ENCODE data around the gene ADGRF1.
"Not testable (repeated sequence)": the region's sequence is repeated elsewhere in the genome, so short reads cannot be mapped to it uniquely, and the experiment has no call there.

DNA sequence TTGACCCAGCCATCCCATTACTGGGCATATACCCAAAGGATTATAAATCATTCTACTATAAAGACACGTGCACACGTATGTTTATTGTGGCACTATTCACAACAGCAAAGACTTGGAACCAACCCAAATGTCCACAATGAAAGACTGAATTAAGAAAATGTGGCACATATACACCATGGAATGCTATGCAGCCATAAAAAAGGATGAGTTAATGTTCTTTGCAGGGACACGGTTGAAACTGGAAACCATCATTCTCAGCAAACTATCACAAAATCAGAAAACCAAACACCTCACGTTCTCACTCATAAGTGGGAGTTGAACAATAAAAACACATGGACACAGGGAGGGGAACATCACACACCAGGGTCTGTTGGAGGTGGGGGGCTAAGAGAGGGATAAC lies 47.3 kb upstream of the ADGRF1 start:
- TF ChIP-seq POLR2A (IDR thresholded peaks at IDR 0.05), result not testable (repeated sequence)
- TF ChIP-seq, protein P1, sequence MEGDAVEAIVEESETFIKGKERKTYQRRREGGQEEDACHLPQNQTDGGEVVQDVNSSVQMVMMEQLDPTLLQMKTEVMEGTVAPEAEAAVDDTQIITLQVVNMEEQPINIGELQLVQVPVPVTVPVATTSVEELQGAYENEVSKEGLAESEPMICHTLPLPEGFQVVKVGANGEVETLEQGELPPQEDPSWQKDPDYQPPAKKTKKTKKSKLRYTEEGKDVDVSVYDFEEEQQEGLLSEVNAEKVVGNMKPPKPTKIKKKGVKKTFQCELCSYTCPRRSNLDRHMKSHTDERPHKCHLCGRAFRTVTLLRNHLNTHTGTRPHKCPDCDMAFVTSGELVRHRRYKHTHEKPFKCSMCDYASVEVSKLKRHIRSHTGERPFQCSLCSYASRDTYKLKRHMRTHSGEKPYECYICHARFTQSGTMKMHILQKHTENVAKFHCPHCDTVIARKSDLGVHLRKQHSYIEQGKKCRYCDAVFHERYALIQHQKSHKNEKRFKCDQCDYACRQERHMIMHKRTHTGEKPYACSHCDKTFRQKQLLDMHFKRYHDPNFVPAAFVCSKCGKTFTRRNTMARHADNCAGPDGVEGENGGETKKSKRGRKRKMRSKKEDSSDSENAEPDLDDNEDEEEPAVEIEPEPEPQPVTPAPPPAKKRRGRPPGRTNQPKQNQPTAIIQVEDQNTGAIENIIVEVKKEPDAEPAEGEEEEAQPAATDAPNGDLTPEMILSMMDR (IDR thresholded peaks at IDR 0.05), result not testable (repeated sequence)

Measured in lower leg skin (tissue), 3 donors.